NB4 (cell line): Measurements from ENCODE around the gene MYCL.

Experiments used
- MAX ChIP-seq: IDR thresholded peaks from 2 replicates; pipeline ENCODE4 v1.6.1; 2011; ENCODE audit warnings: low read depth, low read length
- MYC ChIP-seq: IDR thresholded peaks from 2 replicates; pipeline ENCODE4 v1.6.1; 2011; ENCODE audit warnings: low read depth, low read length
- POLR2A ChIP-seq: IDR thresholded peaks from 2 replicates; pipeline ENCODE4 v1.6.1; 2011; ENCODE audit warnings: mild to moderate bottlenecking; ENCODE audit not compliant: insufficient read length; ENCODE audit errors: extremely low read depth
- TF ChIP-seq, protein P1 (sequence below): IDR thresholded peaks from one replicate; pipeline ENCODE4 v1.5.1; 2012; ENCODE audit warnings: low read depth, low read length

GRCh38 chr1:39871796-39872195, 29.9 kb downstream of the MYCL start:
- TF ChIP-seq, protein P1, sequence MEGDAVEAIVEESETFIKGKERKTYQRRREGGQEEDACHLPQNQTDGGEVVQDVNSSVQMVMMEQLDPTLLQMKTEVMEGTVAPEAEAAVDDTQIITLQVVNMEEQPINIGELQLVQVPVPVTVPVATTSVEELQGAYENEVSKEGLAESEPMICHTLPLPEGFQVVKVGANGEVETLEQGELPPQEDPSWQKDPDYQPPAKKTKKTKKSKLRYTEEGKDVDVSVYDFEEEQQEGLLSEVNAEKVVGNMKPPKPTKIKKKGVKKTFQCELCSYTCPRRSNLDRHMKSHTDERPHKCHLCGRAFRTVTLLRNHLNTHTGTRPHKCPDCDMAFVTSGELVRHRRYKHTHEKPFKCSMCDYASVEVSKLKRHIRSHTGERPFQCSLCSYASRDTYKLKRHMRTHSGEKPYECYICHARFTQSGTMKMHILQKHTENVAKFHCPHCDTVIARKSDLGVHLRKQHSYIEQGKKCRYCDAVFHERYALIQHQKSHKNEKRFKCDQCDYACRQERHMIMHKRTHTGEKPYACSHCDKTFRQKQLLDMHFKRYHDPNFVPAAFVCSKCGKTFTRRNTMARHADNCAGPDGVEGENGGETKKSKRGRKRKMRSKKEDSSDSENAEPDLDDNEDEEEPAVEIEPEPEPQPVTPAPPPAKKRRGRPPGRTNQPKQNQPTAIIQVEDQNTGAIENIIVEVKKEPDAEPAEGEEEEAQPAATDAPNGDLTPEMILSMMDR = no peak
- TF ChIP-seq MYC (no peak), POLR2A (no peak), MAX (no peak)
